GM19468 (cell line): Measurements from ENCODE around the gene SLC25A28.

Source experiments
- ATAC-seq: cut with Tn5 transposase; IDR thresholded peaks from one replicate; pipeline ENCODE4 v1.9.1; 2021; ENCODE audit warnings: mild to moderate bottlenecking, moderate library complexity, moderate number of reproducible peaks; ENCODE audit not compliant: unreplicated experiment; ENCODE audit errors: extremely low read depth

The SLC25A28 gene

GRCh38 chr10:99619851-99620710 is at the start of gene SLC25A28:
Gene SLC25A28, minus strand, starts transcription at chr10:99620439. Its CDS starts 104 bp downstream, at chr10:99620335.
- peak; percentile 84 for ATAC-seq

- ATAC-seq, result no peak
Measured at GRCh38 chr10:99667108-99667751, 47.0 kb upstream of the SLC25A28 start.

- no peak for ATAC-seq
Measured at GRCh38 chr10:99665304-99665703, 45.1 kb upstream of the SLC25A28 start.

- no peak for ATAC-seq
Measured at GRCh38 chr10:99661377-99661763, 41.1 kb upstream of the SLC25A28 start.

- no peak for ATAC-seq
Measured at GRCh38 chr10:99660662-99661376, 40.6 kb upstream of the SLC25A28 start.

GRCh38 chr10:99659868-99660366 is 39.7 kb upstream of the SLC25A28 start:
- ATAC-seq, result no peak

GRCh38 chr10:99659031-99659867 is 39.0 kb upstream of the SLC25A28 start, which contains the start of gene ENTPD7:
Gene ENTPD7, plus strand, starts transcription at chr10:99659509. Its CDS starts 448 bp downstream, at chr10:99659957.
- peak; percentile 99 for ATAC-seq

- ATAC-seq, result no peak
Measured at GRCh38 chr10:99658622-99659030, 38.4 kb upstream of the SLC25A28 start.

GRCh38 chr10:99656199-99657064 is 36.2 kb upstream of the SLC25A28 start:
- no peak for ATAC-seq

GRCh38 chr10:99654390-99655175 is 34.3 kb upstream of the SLC25A28 start:
- ATAC-seq, result no peak

- ATAC-seq, result no peak
Measured at GRCh38 chr10:99652800-99653390, 32.7 kb upstream of the SLC25A28 start.

GRCh38 chr10:99648717-99649116 is 28.5 kb upstream of the SLC25A28 start:
- ATAC-seq, result no peak

GRCh38 chr10:99647601-99648151 is 27.4 kb upstream of the SLC25A28 start:
- no peak for ATAC-seq

- ATAC-seq, result no peak
Measured at GRCh38 chr10:99633832-99634231, 13.6 kb upstream of the SLC25A28 start.

GRCh38 chr10:99631496-99631895 is 11.3 kb upstream of the SLC25A28 start:
- ATAC-seq, result no peak

GRCh38 chr10:99630991-99631390 is 10.8 kb upstream of the SLC25A28 start:
- no peak for ATAC-seq

- no peak for ATAC-seq
Measured at GRCh38 chr10:99630433-99630832, 10.2 kb upstream of the SLC25A28 start.
